ENCODE results near the gene HCN3. TPM values are rescaled to one million over a fixed set of nuclear protein-coding genes. Genes with fewer than 3 reads are reported as not detected.

The HCN3 gene
- total and polyA plus RNA-seq, 2 of the 13 experiments (the other 11 are each of a cell fraction or from before 2014, with no cell fraction given): 2.4 to 10.2 TPM

- TF ChIP-seq USF2 (IDR thresholded peaks at IDR 0.05; ENCODE audit: low read depth, low read length): no peak
- no peak for TF ChIP-seq USF2 (CRISPR knock-in tag; IDR thresholded peaks at IDR 0.05; ENCODE audit: borderline replicate concordance)
- no peak for TF ChIP-seq ZFP41 (CRISPR knock-in tag; IDR thresholded peaks at IDR 0.05; ENCODE audit: borderline replicate concordance)
- no peak for TF ChIP-seq SYNCRIP (IDR thresholded peaks at IDR 0.05; ENCODE audit: insufficient read depth, low read depth, low read length)
- TF ChIP-seq ZNF670 (CRISPR knock-in tag; IDR thresholded peaks at IDR 0.05; ENCODE audit: borderline replicate concordance): no peak; the same call in 1 of the 2 replicates
- 0 out of 2 replicates have a peak, but pooled peaks have one; percentile 13 for TF ChIP-seq ETS1 (CRISPR knock-in tag; IDR thresholded peaks at IDR 0.05)
- TF ChIP-seq, protein P1, sequence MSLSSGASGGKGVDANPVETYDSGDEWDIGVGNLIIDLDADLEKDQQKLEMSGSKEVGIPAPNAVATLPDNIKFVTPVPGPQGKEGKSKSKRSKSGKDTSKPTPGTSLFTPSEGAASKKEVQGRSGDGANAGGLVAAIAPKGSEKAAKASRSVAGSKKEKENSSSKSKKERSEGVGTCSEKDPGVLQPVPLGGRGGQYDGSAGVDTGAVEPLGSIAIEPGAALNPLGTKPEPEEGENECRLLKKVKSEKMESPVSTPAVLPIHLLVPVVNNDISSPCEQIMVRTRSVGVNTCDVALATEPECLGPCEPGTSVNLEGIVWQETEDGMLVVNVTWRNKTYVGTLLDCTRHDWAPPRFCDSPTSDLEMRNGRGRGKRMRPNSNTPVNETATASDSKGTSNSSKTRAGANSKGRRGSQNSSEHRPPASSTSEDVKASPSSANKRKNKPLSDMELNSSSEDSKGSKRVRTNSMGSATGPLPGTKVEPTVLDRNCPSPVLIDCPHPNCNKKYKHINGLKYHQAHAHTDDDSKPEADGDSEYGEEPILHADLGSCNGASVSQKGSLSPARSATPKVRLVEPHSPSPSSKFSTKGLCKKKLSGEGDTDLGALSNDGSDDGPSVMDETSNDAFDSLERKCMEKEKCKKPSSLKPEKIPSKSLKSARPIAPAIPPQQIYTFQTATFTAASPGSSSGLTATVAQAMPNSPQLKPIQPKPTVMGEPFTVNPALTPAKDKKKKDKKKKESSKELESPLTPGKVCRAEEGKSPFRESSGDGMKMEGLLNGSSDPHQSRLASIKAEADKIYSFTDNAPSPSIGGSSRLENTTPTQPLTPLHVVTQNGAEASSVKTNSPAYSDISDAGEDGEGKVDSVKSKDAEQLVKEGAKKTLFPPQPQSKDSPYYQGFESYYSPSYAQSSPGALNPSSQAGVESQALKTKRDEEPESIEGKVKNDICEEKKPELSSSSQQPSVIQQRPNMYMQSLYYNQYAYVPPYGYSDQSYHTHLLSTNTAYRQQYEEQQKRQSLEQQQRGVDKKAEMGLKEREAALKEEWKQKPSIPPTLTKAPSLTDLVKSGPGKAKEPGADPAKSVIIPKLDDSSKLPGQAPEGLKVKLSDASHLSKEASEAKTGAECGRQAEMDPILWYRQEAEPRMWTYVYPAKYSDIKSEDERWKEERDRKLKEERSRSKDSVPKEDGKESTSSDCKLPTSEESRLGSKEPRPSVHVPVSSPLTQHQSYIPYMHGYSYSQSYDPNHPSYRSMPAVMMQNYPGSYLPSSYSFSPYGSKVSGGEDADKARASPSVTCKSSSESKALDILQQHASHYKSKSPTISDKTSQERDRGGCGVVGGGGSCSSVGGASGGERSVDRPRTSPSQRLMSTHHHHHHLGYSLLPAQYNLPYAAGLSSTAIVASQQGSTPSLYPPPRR (CRISPR knock-in tag; IDR thresholded peaks at IDR 0.05; ENCODE audit: borderline replicate concordance): no peak
- no peak for TF ChIP-seq ZNF552 (CRISPR knock-in tag; IDR thresholded peaks at IDR 0.05; ENCODE audit: borderline replicate concordance)
- peak; percentile 59; the same call in 1 of the 2 replicates for TF ChIP-seq ZNF747 (CRISPR knock-in tag; IDR thresholded peaks at IDR 0.05; ENCODE audit: borderline replicate concordance)
- peak; percentile 30; the same call in 1 of the 2 replicates for TF ChIP-seq POLR2G (IDR thresholded peaks at IDR 0.05; ENCODE audit: low read depth, low read length)
- peak; percentile 10; the same call in 1 of the 2 replicates for TF ChIP-seq SP5 (CRISPR knock-in tag; IDR thresholded peaks at IDR 0.05; ENCODE audit: borderline replicate concordance, low read depth)
- no peak for TF ChIP-seq ZNF720 (CRISPR knock-in tag; IDR thresholded peaks at IDR 0.05)
- TF ChIP-seq ETV6 (CRISPR knock-in tag; conservative IDR thresholded peaks at IDR 0.05): 0 out of 2 replicates have a peak, but pooled peaks have one; percentile 11
- TF ChIP-seq MYNN (CRISPR knock-in tag; IDR thresholded peaks at IDR 0.05; ENCODE audit: low read depth): no peak
- TF ChIP-seq SIN3B (IDR thresholded peaks at IDR 0.05; ENCODE audit: low read length): no peak
- no peak for TF ChIP-seq TSC22D2 (CRISPR knock-in tag; IDR thresholded peaks at IDR 0.05; ENCODE audit: borderline replicate concordance)
- 0 out of 2 replicates have a peak, but pooled peaks have one; percentile 9 for TF ChIP-seq RXRA (CRISPR knock-in tag; IDR thresholded peaks at IDR 0.05)
- TF ChIP-seq HOMEZ (CRISPR knock-in tag; IDR thresholded peaks at IDR 0.05; ENCODE audit: low read depth): no peak
- TF ChIP-seq FOXK2 (IDR thresholded peaks at IDR 0.05): no peak
- TF ChIP-seq NFATC3 (CRISPR knock-in tag; IDR thresholded peaks at IDR 0.05): no peak
Measured at GRCh38 chr1:155324717-155325602, 47.7 kb downstream of the HCN3 start (continued).
